Mesothelial cell of epicardium (in vitro differentiated cells): ENCODE measurements around the gene CCL4L2. TPM values are rescaled to one million over a fixed set of nuclear protein-coding genes. Genes with fewer than 3 reads are reported as not detected.
"Not testable (repeated sequence)": the region's sequence is repeated elsewhere in the genome, so short reads cannot be mapped to it uniquely, and the experiment has no call there.

Experiments used
- DNase-seq, 2 experiments: peaks; one replicate each; pipeline ENCODE4 v3.0.0; 2021; ENCODE audit warnings: low spot score in 2 of 2; ENCODE audit not compliant: unreplicated experiment in 2 of 2
- H3K27ac Mint-ChIP-seq: 2 replicates; pipeline ENCODE4 v1.8.0; 2021; ENCODE audit warnings: mixed read lengths
- H3K27me3 Mint-ChIP-seq: 2 replicates; pipeline ENCODE4 v1.8.0; 2021; ENCODE audit warnings: low read depth, mixed read lengths
- H3K36me3 Mint-ChIP-seq: 2 replicates; pipeline ENCODE4 v1.8.0; 2021; ENCODE audit warnings: mixed read lengths
- H3K4me1 Mint-ChIP-seq: 2 replicates; pipeline ENCODE4 v1.8.0; 2021; ENCODE audit warnings: mixed read lengths
- H3K4me3 Mint-ChIP-seq: 2 replicates; pipeline ENCODE4 v1.8.0; 2021; ENCODE audit warnings: mild to moderate bottlenecking, moderate library complexity, mixed read lengths
- H3K9me3 Mint-ChIP-seq: 2 replicates; pipeline ENCODE4 v1.8.0; 2021; ENCODE audit warnings: mixed read lengths
- total RNA-seq: library from RNA; stranded (reverse); gene quantifications from 3 replicates; pipeline ENCODE4 v1.2.1, GENCODE V29; 2021
- TF ChIP-seq, protein P1 (sequence below): fragments of 200-600 bp; sonication (generic); IDR thresholded peaks from one replicate; pipeline ENCODE4 v1.5.0; 2021; ENCODE audit warnings: antibody characterized with exemption; ENCODE audit not compliant: unreplicated experiment

The CCL4L2 gene
- total RNA-seq, 1 donor from 2014 or later = not detected

GRCh38 chr17:36220737-36221580 lies 10.1 kb downstream of the CCL4L2 start:
- not testable (repeated sequence) for H3K27ac Mint-ChIP-seq, H3K36me3 Mint-ChIP-seq, H3K4me1 Mint-ChIP-seq, DNase-seq, H3K4me3 Mint-ChIP-seq
- Mint-ChIP-seq H3K9me3 (peaks cover 19% of the 10 kb centered on the region), H3K27me3 (peaks cover 26% of the 10 kb centered on the region)

- H3K36me3 Mint-ChIP-seq, DNase-seq: not testable (repeated sequence)
These were observed 10.8 kb downstream of the CCL4L2 start for GRCh38 chr17:36221581-36222100.

DNA sequence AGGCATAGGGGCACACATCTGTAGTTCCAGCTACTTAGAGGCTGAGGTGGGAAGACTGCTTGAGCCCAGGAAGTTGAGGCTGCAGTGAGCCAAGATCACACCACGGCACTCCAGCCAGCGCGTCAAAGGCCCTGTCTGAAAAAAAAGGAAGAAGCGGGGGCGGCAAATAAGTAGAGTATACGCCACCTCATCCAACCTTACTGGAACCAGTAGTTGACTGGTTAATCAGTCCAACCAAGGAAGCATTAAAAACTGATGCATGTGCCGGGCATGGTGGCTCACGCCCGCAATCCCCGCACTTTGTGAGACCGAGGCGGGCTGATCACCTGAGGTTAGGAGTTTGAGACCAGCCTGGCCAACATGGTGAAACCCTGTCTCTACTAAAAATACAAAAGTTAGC lies 12.1 kb downstream of the CCL4L2 start:
- not testable (repeated sequence) for H3K27ac Mint-ChIP-seq, H3K4me1 Mint-ChIP-seq, H3K4me3 Mint-ChIP-seq, DNase-seq, H3K36me3 Mint-ChIP-seq
- H3K9me3 Mint-ChIP-seq = peaks cover 14% of the 10 kb centered on the region
- H3K27me3 Mint-ChIP-seq = peaks cover 17% of the 10 kb centered on the region

More at GRCh38 chr17:36221581-36222100, 10.8 kb downstream of the CCL4L2 start:
- H3K4me1 Mint-ChIP-seq, H3K27ac Mint-ChIP-seq, H3K4me3 Mint-ChIP-seq: not testable (repeated sequence)
- peaks cover 19% of the 10 kb centered on the region for H3K9me3 Mint-ChIP-seq
- TF ChIP-seq, protein P1, sequence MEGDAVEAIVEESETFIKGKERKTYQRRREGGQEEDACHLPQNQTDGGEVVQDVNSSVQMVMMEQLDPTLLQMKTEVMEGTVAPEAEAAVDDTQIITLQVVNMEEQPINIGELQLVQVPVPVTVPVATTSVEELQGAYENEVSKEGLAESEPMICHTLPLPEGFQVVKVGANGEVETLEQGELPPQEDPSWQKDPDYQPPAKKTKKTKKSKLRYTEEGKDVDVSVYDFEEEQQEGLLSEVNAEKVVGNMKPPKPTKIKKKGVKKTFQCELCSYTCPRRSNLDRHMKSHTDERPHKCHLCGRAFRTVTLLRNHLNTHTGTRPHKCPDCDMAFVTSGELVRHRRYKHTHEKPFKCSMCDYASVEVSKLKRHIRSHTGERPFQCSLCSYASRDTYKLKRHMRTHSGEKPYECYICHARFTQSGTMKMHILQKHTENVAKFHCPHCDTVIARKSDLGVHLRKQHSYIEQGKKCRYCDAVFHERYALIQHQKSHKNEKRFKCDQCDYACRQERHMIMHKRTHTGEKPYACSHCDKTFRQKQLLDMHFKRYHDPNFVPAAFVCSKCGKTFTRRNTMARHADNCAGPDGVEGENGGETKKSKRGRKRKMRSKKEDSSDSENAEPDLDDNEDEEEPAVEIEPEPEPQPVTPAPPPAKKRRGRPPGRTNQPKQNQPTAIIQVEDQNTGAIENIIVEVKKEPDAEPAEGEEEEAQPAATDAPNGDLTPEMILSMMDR = peak; percentile 27
- H3K27me3 Mint-ChIP-seq = peaks cover 23% of the 10 kb centered on the region

DNA sequence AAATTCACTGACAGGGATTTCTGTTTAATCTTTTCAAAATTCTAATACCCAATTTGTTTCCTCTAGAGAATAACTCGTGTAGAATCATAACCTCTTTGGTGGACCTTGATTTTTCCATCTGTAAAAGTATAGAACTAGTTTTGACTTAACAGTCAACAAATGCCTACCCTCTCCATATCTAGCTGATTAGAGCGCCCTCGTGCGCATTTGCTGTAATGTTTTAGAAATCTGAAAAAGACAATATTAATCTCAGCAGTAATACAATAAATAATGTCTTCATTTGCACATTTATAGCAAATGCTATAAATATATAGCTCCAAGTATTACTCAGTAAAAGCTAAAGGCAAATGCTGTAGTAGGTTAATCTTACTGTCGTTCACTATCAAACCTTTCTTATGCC lies 18.8 kb downstream of the CCL4L2 start:
- not testable (repeated sequence) for H3K27me3 Mint-ChIP-seq, H3K4me3 Mint-ChIP-seq, H3K36me3 Mint-ChIP-seq, H3K27ac Mint-ChIP-seq, H3K9me3 Mint-ChIP-seq, DNase-seq, H3K4me1 Mint-ChIP-seq

- DNase-seq, H3K9me3 Mint-ChIP-seq, H3K4me3 Mint-ChIP-seq, H3K27me3 Mint-ChIP-seq, H3K4me1 Mint-ChIP-seq, H3K27ac Mint-ChIP-seq, H3K36me3 Mint-ChIP-seq: not testable (repeated sequence)
These were observed 31.2 kb downstream of the CCL4L2 start for GRCh38 chr17:36242046-36242445.

Other genes with a start within 250 kb of the CCL4L2 start
- gene CCL16, start 229.6 kb upstream of the CCL4L2 start, total RNA-seq = not detected in 3 replicates
- not detected in 3 replicates for gene CCL14, start 224.3 kb upstream of the CCL4L2 start, total RNA-seq
- not detected in 3 replicates for gene CCL15, start 209.5 kb upstream of the CCL4L2 start, total RNA-seq
- not detected in 3 replicates for gene CCL23, start 193.1 kb upstream of the CCL4L2 start, total RNA-seq
- not detected in 3 replicates for gene CCL18, start 146.8 kb upstream of the CCL4L2 start, total RNA-seq
- not detected in 3 replicates for gene CCL3, start 120.9 kb upstream of the CCL4L2 start, total RNA-seq
- gene CCL4, start 107.2 kb upstream of the CCL4L2 start, total RNA-seq = not detected in 3 replicates
- 27.9 to 28.4 TPM (median 28.2 TPM) in 3 replicates for gene TBC1D3B, start 34.4 kb upstream of the CCL4L2 start, total RNA-seq
- gene CCL3L1, start 14.3 kb upstream of the CCL4L2 start, total RNA-seq = not detected in 3 replicates
- gene TBC1D3I, start 53.5 kb downstream of the CCL4L2 start, total RNA-seq = 0.60 to 1.3 TPM (median 0.80 TPM) in 3 replicates
- gene TBC1D3G, start 112.8 kb downstream of the CCL4L2 start, total RNA-seq = not detected in 3 replicates
- gene TBC1D3H, start 177.4 kb downstream of the CCL4L2 start, total RNA-seq = not detected in 3 replicates